ENCODE results near the gene SNX24. TPM values are rescaled to one million over a fixed set of nuclear protein-coding genes. Genes with fewer than 3 reads are reported as not detected.
A peak's percentile ranks its signal among the peaks of the same experiment; 100 is the strongest.

SNX24 gene
- polyA plus RNA-seq, 3 donors: 3.5 to 10.6 (median 8.0) TPM

DNA sequence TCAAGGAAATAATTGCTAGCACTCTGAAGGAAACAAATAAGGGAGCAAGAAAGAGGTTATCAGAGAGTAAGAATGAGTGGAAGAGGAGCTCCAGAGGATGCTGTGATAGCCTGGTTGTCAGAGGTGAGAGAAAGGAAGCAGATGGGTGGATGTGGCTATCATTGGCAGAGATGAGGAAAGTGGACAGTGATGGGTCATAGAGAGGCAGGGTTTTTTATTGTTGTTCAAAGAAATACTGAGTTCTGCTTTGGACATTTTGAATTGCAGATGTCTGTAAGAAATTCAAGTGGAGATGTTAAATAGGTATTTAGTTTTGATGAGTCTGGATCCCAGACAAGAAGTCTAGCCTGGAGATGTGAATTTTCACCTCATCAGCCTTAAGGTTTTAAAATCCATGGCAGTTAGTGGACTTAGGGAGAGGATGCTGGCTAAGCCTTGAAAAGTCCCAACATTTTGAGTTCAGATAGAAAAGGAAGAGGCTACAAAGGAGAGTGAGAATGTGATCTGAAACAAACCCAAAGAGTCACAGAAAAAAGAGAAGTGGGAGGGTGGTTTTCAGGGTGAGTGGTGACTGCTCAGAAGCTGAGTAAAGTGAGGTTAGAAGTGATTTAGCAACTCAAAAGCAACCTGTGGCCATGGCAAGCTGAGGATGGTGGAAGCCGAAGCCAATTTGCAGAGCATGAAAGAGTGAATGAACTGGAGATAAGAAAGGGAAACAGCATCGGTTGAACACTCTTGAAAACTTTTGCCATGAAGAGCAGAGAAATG is 140.7 kb downstream of the SNX24 start:
- Histone ChIP-seq H3K27me3 (ENCODE audit: control insufficient read depth in 2 of 2, insufficient read depth in 2 of 2, low read length in 2 of 2) (no peaks in the 10 kb centered on the region), H4K20me1 (ENCODE audit: insufficient read depth, low read length) (no peaks in the 10 kb centered on the region), H3K9me3 (replicated peaks in 1 of 2; ENCODE audit: control insufficient read depth in 1 of 2, insufficient read depth in 1 of 2, low read length in 2 of 2) (no peaks in the 10 kb centered on the region), H3K9ac (ENCODE audit: insufficient read depth, low read length, poor library complexity, severe bottlenecking) (no peak overlapping the region), H3K4me1 (ENCODE audit: control insufficient read depth in 1 of 2, insufficient read depth in 2 of 2, low read length in 2 of 2) (no peaks in the 10 kb centered on the region), H3K79me2 (ENCODE audit: insufficient read depth, low read length) (no peaks in the 10 kb centered on the region), H3K4me3 (replicated peaks in 1 of 3; ENCODE audit: low read depth in 2 of 3, low read length in 3 of 3) (no peak overlapping the region), H2AFZ (ENCODE audit: insufficient read depth, low read depth, low read length, poor library complexity, severe bottlenecking) (no peak overlapping the region), H3K36me3 (replicated peaks in 1 of 2; ENCODE audit: control insufficient read depth in 1 of 2, insufficient read depth in 2 of 2, low read length in 2 of 2) (no peaks in the 10 kb centered on the region), H3K27ac (ENCODE audit: low read depth in 1 of 2, low read length in 2 of 2) (no peak overlapping the region), H3K4me2 (replicated peaks; ENCODE audit: extremely low read depth, low read length, poor library complexity, severe bottlenecking) (no peak overlapping the region)
- Mint-ChIP-seq H3K4me1 (peaks cover 8% of the 10 kb centered on the region), H3K36me3 (no peaks in the 10 kb centered on the region), H3K27ac (peak overlapping the region in 1 of 7 donors; percentile 15), H3K4me3 (no peak overlapping the region), H3K9me3 (peaks cover 0 to 3% (median 0%) of the 10 kb centered on the region in 7 donors), H3K27me3 (ENCODE audit: low read depth in 3 of 3) (peaks cover 0 to 3% (median 2%) of the 10 kb centered on the region in 3 donors)
- no peak for DNase-seq
- intact Hi-C loops (cut with micrococcal nuclease): no loop called here
- WGBS (ENCODE audit: insufficient coverage): 83% methylated on average over 2 of the region's 2 CpGs
- TF ChIP-seq, protein P1, sequence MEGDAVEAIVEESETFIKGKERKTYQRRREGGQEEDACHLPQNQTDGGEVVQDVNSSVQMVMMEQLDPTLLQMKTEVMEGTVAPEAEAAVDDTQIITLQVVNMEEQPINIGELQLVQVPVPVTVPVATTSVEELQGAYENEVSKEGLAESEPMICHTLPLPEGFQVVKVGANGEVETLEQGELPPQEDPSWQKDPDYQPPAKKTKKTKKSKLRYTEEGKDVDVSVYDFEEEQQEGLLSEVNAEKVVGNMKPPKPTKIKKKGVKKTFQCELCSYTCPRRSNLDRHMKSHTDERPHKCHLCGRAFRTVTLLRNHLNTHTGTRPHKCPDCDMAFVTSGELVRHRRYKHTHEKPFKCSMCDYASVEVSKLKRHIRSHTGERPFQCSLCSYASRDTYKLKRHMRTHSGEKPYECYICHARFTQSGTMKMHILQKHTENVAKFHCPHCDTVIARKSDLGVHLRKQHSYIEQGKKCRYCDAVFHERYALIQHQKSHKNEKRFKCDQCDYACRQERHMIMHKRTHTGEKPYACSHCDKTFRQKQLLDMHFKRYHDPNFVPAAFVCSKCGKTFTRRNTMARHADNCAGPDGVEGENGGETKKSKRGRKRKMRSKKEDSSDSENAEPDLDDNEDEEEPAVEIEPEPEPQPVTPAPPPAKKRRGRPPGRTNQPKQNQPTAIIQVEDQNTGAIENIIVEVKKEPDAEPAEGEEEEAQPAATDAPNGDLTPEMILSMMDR (IDR thresholded peaks at IDR 0.05): no peak

DNA sequence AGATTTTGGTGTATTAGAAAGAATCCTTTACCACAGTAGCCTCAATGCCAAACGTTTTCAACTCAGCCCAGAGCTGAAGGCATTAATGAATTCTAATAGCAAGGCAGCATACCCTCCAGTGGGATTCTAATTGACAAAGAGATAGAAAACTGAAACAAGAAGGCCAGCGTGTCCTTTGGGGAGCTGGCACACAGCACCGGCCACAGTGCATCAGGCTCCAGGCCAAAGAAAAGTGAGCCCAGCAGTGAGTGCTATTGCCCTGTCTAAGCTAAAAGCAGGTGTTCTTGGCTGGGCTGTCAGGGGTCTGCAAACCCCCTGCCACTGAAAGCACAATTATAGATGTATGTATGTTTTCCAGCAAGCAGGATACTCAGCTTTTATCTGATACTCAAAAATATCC is 150.7 kb downstream of the SNX24 start:
- H2AFZ ChIP-seq (ENCODE audit: insufficient read depth, low read depth, low read length, poor library complexity, severe bottlenecking): no peak overlapping the region
- H3K4me3 ChIP-seq (replicated peaks in 1 of 3; ENCODE audit: low read depth in 2 of 3, low read length in 3 of 3): no peak overlapping the region
- H3K4me1 ChIP-seq (ENCODE audit: control insufficient read depth in 1 of 2, insufficient read depth in 2 of 2, low read length in 2 of 2): no peaks in the 10 kb centered on the region
- H3K9me3 Mint-ChIP-seq: peaks cover 0 to 2% (median 0%) of the 10 kb centered on the region in 7 donors
- intact Hi-C loops (cut with micrococcal nuclease): no loop called here
- H3K4me3 Mint-ChIP-seq: no peak overlapping the region
- H3K79me2 ChIP-seq (ENCODE audit: insufficient read depth, low read length): no peaks in the 10 kb centered on the region
- WGBS (ENCODE audit: insufficient coverage): 96% methylated on average over 2 of the region's 3 CpGs
- no peak overlapping the region for H3K27ac ChIP-seq (ENCODE audit: low read depth in 1 of 2, low read length in 2 of 2)
- no peaks in the 10 kb centered on the region for H3K27me3 Mint-ChIP-seq (ENCODE audit: low read depth in 3 of 3)
- no peak overlapping the region for H3K9ac ChIP-seq (ENCODE audit: insufficient read depth, low read length, poor library complexity, severe bottlenecking)
- no peaks in the 10 kb centered on the region for H3K27me3 ChIP-seq (ENCODE audit: control insufficient read depth in 2 of 2, insufficient read depth in 2 of 2, low read length in 2 of 2)
- peaks cover 2% of the 10 kb centered on the region for H3K4me1 Mint-ChIP-seq
- H4K20me1 ChIP-seq (ENCODE audit: insufficient read depth, low read length): no peaks in the 10 kb centered on the region
- H3K4me2 ChIP-seq (replicated peaks; ENCODE audit: extremely low read depth, low read length, poor library complexity, severe bottlenecking): no peak overlapping the region
- H3K27ac Mint-ChIP-seq: no peak overlapping the region
- DNase-seq: no peak
- no peaks in the 10 kb centered on the region for H3K36me3 Mint-ChIP-seq
- no peaks in the 10 kb centered on the region for H3K9me3 ChIP-seq (replicated peaks in 1 of 2; ENCODE audit: control insufficient read depth in 1 of 2, insufficient read depth in 1 of 2, low read length in 2 of 2)
- H3K36me3 ChIP-seq (replicated peaks in 1 of 2; ENCODE audit: control insufficient read depth in 1 of 2, insufficient read depth in 2 of 2, low read length in 2 of 2): no peaks in the 10 kb centered on the region
- TF ChIP-seq, protein P1 (IDR thresholded peaks at IDR 0.05): no peak

Data from CD14-positive monocyte (primary cell).